HT1080 (cell line): Measurements from ENCODE around the gene TRIM25. TPM values are rescaled to one million over a fixed set of nuclear protein-coding genes. Genes with fewer than 3 reads are reported as not detected.

Experiments
- DNase-seq: peaks from one replicate; pipeline ENCODE4 v3.0.0-alpha.2; 2015; ENCODE audit warnings: low read depth
- small RNA-seq: library from RNA; depleted of rRNA; stranded (forward); fragments of <200 nt; gene quantifications from one replicate; pipeline ENCODE3, GENCODE V24; 2014
- total RNA-seq: library from RNA; depleted of rRNA; stranded (reverse); fragments of >200 nt; shearing (Covaris generic); gene quantifications from 2 replicates; pipeline ENCODE4 v1.2.3, GENCODE V29; 2014; rRNA removed

Gene TRIM25
- total RNA-seq, 1 experiment from 2014 or later: 31.7 TPM

GRCh38 chr17:56868716-56869115, 45.1 kb downstream of the TRIM25 start:
- no peak for DNase-seq

GRCh38 chr17:56867948-56868376, 45.9 kb downstream of the TRIM25 start:
- peak; percentile 19 for DNase-seq

GRCh38 chr17:56866496-56866895, 47.4 kb downstream of the TRIM25 start:
- no peak for DNase-seq

GRCh38 chr17:56866076-56866475, 47.8 kb downstream of the TRIM25 start:
- no peak for DNase-seq

GRCh38 chr17:56863974-56864373, 49.9 kb downstream of the TRIM25 start:
- no peak for DNase-seq

GRCh38 chr17:56861899-56862298, 52.0 kb downstream of the TRIM25 start:
- no peak for DNase-seq

GRCh38 chr17:56851008-56851407, 62.8 kb downstream of the TRIM25 start:
- no peak for DNase-seq

DNA sequence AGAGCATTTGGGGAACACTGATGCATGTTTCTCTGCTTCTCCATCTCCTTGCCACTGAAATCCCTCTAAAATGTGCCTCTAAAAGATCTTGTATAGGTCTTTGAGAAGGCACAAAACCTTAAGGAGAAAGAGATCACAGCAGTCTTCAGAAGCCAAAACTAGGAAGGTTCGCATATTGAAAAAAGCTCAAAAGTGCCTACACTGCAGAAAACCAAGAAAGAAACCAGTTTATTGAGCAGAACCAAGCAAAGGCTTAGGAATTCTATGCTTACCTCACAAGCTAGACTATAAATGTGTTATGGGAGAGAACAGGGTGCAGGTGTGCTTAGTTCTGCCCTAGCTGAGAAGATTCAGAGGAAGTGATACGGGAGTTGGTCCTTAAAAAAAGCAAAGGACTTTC, 63.3 kb downstream of the TRIM25 start:
- no peak for DNase-seq

DNA sequence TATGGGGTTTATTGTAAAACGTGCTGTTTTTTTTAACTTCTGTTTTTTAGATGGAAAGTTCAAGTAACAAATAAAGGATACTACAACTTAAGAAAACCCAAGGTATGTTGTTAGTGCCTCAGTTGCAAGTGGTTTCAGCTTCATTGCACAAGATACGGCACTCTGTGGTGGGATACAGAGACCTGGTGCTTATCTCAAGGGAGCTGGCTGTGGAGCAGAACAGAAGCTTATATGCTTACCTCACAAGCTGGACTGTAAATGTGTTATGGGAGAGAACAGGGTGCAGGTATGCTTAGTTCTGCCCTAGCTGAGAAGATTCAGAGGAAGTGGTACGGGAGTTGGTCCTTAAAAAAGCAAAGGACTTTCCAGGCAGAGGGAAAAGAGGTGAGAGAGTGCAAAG, 64.7 kb downstream of the TRIM25 start:
- DNase-seq: no peak

DNA sequence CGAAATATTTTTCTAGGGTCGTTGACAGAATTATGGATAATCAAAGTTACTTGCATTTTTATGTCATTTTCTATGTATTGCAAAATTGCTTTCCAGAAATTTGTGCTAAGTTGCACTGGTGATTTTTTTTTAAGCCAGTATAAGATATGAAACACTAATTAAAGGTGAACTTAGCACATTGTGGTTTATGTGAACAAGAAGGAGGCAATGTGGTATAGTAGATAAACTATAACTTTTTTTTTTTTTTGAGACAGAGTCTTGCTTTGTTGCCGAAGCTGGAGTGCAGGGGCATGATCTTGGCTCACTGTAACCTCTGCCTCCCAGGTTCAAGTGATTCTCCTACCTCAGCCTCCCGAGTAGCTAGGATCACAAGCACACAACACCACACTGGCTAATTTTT, 66.7 kb downstream of the TRIM25 start:
- no peak for DNase-seq

- DNase-seq: no peak
Observed at GRCh38 chr17:56845934-56846333, 67.9 kb downstream of the TRIM25 start.

DNA sequence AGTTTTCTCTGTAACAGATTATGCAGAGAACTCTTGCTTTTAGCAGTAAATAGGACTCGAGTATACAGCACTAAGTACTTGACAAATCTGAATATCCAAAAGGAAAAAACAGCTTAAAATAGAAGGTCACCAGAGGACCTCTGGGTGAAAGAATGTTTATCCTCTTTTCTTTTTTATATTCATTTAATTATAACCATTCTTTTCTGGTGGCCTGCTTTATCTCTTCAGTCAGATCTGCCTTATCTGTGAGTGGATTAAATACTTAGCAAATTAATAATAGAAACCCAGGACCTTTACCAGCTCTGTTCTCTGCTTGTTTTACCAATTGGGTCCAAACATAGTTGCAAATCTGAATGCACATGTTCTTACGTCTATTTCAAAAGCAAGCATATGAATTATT, 71.3 kb downstream of the TRIM25 start:
- DNase-seq: no peak

- no peak for DNase-seq
Observed at GRCh38 chr17:56838687-56839086, 75.2 kb downstream of the TRIM25 start.

Small RNA genes within 50 kb of the gene (small RNA-seq; reads per million reads assigned to genes)
- not detected for gene AC015912.2
- not detected for gene RNU6-1158P

Other genes with a start within 250 kb of the TRIM25 start
- gene C17orf67, start 80.1 kb downstream of the TRIM25 start, total RNA-seq: 1.3 and 1.6 TPM in 2 replicates
- 5.4 and 6.1 TPM in 2 replicates for gene DGKE, start 79.9 kb downstream of the TRIM25 start, total RNA-seq
- 15.1 and 16.9 TPM in 2 replicates for gene COIL, start 47.0 kb upstream of the TRIM25 start, total RNA-seq
- gene SCPEP1, start 64.1 kb upstream of the TRIM25 start, total RNA-seq: 28.5 and 31.2 TPM in 2 replicates
- gene AKAP1, start 171.2 kb upstream of the TRIM25 start, total RNA-seq: 42.9 and 54.5 TPM in 2 replicates